Upper lobe of left lung (tissue), 4 donors: Measurements from ENCODE around the gene PTPRN2.

ENCODE experiments used
- EP300 ChIP-seq, 4 donors: sonication (generic); formaldehyde crosslinking; IDR thresholded peaks; one replicate each; pipeline ENCODE4 v1.5.1; 2017; ENCODE audit warnings: antibody characterized with exemption in 4 of 4, control low read depth in 2 of 4
- POLR2A ChIP-seq, 4 donors: fragments of 450-650 bp; IDR thresholded peaks; one replicate each; pipeline ENCODE4 v1.5.1; 2016 to 2017; ENCODE audit warnings: antibody characterized with exemption in 4 of 4, mild to moderate bottlenecking in 2 of 4
- POLR2AphosphoS5 ChIP-seq, 2 donors: sonication (generic); formaldehyde crosslinking; IDR thresholded peaks; one replicate each; pipeline ENCODE4 v1.5.1; 2017; ENCODE audit warnings: antibody characterized with exemption in 2 of 2
- TF ChIP-seq, protein P1 (sequence below), 6 experiments: fragments of 450-650 bp in 4 of 6; fragments of 200-600 bp in 2 of 6; sonication (generic) in 2 of 6; IDR thresholded peaks; one replicate each; pipeline ENCODE4 v1.5.1; 2016 to 2019; ENCODE audit warnings: antibody characterized with exemption in 6 of 6

GRCh38 chr7:158140538-158141220 lies 446.9 kb downstream of the PTPRN2 start:
- TF ChIP-seq, protein P1, sequence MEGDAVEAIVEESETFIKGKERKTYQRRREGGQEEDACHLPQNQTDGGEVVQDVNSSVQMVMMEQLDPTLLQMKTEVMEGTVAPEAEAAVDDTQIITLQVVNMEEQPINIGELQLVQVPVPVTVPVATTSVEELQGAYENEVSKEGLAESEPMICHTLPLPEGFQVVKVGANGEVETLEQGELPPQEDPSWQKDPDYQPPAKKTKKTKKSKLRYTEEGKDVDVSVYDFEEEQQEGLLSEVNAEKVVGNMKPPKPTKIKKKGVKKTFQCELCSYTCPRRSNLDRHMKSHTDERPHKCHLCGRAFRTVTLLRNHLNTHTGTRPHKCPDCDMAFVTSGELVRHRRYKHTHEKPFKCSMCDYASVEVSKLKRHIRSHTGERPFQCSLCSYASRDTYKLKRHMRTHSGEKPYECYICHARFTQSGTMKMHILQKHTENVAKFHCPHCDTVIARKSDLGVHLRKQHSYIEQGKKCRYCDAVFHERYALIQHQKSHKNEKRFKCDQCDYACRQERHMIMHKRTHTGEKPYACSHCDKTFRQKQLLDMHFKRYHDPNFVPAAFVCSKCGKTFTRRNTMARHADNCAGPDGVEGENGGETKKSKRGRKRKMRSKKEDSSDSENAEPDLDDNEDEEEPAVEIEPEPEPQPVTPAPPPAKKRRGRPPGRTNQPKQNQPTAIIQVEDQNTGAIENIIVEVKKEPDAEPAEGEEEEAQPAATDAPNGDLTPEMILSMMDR (IDR thresholded peaks at IDR 0.05) = no peak
- TF ChIP-seq POLR2A (IDR thresholded peaks at IDR 0.05) = no peak
- TF ChIP-seq POLR2AphosphoS5 (IDR thresholded peaks at IDR 0.05) = no peak
- no peak for TF ChIP-seq EP300 (IDR thresholded peaks at IDR 0.05)
